DND-41 (cell line): ENCODE measurements around the gene PEX16.
A peak's percentile ranks its signal among the peaks of the same experiment; 100 is the strongest.

Source experiments
- ATAC-seq: fragments of 200-7000 bp; cut with Tn5 transposase; 3 replicates; pipeline ENCODE4 v1.9.1; 2021; ENCODE audit warnings: low read depth; ENCODE audit not compliant: insufficient read depth
- DNase-seq: peaks from one replicate; pipeline ENCODE4 v3.0.0-alpha.2; 2020
- H2AFZ ChIP-seq: 2 replicates; pipeline ENCODE4 v1.6.0; 2012; ENCODE audit warnings: low read depth, low read length
- H3K27ac ChIP-seq: 2 replicates; pipeline ENCODE4 v1.5.1; 2012; ENCODE audit warnings: low read length, inconsistent platforms
- H3K27me3 ChIP-seq: fragments of 200-600 bp; sonication (generic); 2 replicates; pipeline ENCODE4 v1.6.0; 2012; ENCODE audit warnings: low read length, mild to moderate bottlenecking, inconsistent platforms; ENCODE audit not compliant: insufficient read depth, poor library complexity
- H3K36me3 ChIP-seq: 2 replicates; pipeline ENCODE4 v1.5.1; 2012; ENCODE audit warnings: low read length, inconsistent platforms; ENCODE audit not compliant: insufficient read depth
- H3K4me1 ChIP-seq: 2 replicates; pipeline ENCODE4 v1.5.1; 2012; ENCODE audit warnings: mild to moderate bottlenecking, low read length; ENCODE audit not compliant: insufficient read depth
- H3K4me2 ChIP-seq: 2 replicates; pipeline ENCODE4 v1.6.0; 2012; ENCODE audit warnings: mild to moderate bottlenecking, moderate library complexity, low read length, inconsistent platforms; ENCODE audit not compliant: insufficient read depth
- H3K4me3 ChIP-seq, 2 experiments: fragments of 200-600 bp in 1 of 2; shearing (Covaris generic) in 1 of 2; 2 replicates each; pipeline ENCODE4 v1.5.1; 2012 to 2016; ENCODE audit warnings: inconsistent platforms in 2 of 2, low read length in 2 of 2, mild to moderate bottlenecking in 2 of 2, low read depth in 1 of 2, moderate library complexity in 1 of 2
- H3K79me2 ChIP-seq: 2 replicates; pipeline ENCODE4 v1.6.0; 2012; ENCODE audit warnings: low read length, inconsistent platforms; ENCODE audit not compliant: insufficient read depth
- H3K9ac ChIP-seq: 2 replicates; pipeline ENCODE4 v1.6.0; 2012; ENCODE audit warnings: low read depth, mild to moderate bottlenecking, inconsistent platforms, low read length, moderate library complexity
- H3K9me3 ChIP-seq: 2 replicates; pipeline ENCODE4 v1.5.1; 2012; ENCODE audit warnings: low read length, moderate library complexity, mild to moderate bottlenecking, inconsistent platforms; ENCODE audit not compliant: insufficient read depth, severe bottlenecking
- H4K20me1 ChIP-seq: 2 replicates; pipeline ENCODE4 v1.6.0; 2012; ENCODE audit warnings: low read length; ENCODE audit not compliant: insufficient read depth
- EZH2 ChIP-seq: IDR thresholded peaks from 3 replicates; pipeline ENCODE4 v1.6.1; 2012; ENCODE audit warnings: borderline replicate concordance, low read depth, mild to moderate bottlenecking, moderate library complexity, low read length, inconsistent platforms; ENCODE audit not compliant: severe bottlenecking
- TF ChIP-seq, protein P1 (sequence below): IDR thresholded peaks from 2 replicates; pipeline ENCODE4 v1.5.1; 2012; ENCODE audit warnings: borderline replicate concordance, low read length, moderate library complexity, mild to moderate bottlenecking; ENCODE audit not compliant: poor library complexity, severe bottlenecking; ENCODE audit errors: extremely low read depth

PEX16 gene

DNA sequence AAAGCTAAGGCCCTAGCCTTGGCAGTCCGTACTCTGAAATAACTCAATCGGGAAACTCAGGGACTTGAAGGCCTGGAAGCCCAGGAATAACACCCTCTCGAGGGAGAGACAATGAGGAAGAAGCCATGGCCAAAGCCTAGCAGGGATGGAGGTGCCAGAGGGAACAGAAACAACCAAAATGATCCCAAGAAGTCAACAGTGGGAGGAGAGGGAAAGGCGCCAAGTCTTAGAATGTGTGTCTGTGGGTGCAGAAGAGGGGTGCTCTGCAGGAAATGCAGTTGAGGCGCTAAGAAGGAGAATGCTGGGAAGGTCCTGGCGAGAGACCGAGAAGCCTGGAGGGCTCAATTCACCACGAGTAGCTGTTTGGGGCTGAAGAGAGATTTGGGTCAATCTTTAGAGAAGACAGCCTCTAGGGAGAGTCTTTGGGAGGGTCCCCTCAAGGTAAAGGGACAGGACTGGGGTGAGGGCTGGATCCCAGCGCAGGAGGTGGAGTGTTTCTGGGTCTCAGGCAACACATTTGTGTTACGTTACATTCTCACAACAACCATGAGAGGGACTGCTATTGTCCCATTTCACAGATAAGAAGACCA lies 33.0 kb downstream of the PEX16 start:
- TF ChIP-seq, protein P1, sequence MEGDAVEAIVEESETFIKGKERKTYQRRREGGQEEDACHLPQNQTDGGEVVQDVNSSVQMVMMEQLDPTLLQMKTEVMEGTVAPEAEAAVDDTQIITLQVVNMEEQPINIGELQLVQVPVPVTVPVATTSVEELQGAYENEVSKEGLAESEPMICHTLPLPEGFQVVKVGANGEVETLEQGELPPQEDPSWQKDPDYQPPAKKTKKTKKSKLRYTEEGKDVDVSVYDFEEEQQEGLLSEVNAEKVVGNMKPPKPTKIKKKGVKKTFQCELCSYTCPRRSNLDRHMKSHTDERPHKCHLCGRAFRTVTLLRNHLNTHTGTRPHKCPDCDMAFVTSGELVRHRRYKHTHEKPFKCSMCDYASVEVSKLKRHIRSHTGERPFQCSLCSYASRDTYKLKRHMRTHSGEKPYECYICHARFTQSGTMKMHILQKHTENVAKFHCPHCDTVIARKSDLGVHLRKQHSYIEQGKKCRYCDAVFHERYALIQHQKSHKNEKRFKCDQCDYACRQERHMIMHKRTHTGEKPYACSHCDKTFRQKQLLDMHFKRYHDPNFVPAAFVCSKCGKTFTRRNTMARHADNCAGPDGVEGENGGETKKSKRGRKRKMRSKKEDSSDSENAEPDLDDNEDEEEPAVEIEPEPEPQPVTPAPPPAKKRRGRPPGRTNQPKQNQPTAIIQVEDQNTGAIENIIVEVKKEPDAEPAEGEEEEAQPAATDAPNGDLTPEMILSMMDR: no peak
- TF ChIP-seq EZH2: no peak
- peaks cover 13% of the 10 kb centered on the region for H3K4me1 ChIP-seq
- H2AFZ ChIP-seq: no peak overlapping the region
- no peak for DNase-seq
- H3K4me3 ChIP-seq: peak overlapping the region in 1 of 2 experiments; percentile 57; a peak in 2 of 4 replicates
- peaks cover 23% of the 10 kb centered on the region for H3K36me3 ChIP-seq
- H3K27me3 ChIP-seq: no peaks in the 10 kb centered on the region
- no peaks in the 10 kb centered on the region for H3K79me2 ChIP-seq
- peak overlapping the region; percentile 82 for H3K4me2 ChIP-seq
- H3K27ac ChIP-seq: no peak overlapping the region
- H4K20me1 ChIP-seq: peaks cover 27% of the 10 kb centered on the region
- no peak overlapping the region for H3K9ac ChIP-seq
- H3K9me3 ChIP-seq: no peaks in the 10 kb centered on the region
- ATAC-seq: no peak

DNA sequence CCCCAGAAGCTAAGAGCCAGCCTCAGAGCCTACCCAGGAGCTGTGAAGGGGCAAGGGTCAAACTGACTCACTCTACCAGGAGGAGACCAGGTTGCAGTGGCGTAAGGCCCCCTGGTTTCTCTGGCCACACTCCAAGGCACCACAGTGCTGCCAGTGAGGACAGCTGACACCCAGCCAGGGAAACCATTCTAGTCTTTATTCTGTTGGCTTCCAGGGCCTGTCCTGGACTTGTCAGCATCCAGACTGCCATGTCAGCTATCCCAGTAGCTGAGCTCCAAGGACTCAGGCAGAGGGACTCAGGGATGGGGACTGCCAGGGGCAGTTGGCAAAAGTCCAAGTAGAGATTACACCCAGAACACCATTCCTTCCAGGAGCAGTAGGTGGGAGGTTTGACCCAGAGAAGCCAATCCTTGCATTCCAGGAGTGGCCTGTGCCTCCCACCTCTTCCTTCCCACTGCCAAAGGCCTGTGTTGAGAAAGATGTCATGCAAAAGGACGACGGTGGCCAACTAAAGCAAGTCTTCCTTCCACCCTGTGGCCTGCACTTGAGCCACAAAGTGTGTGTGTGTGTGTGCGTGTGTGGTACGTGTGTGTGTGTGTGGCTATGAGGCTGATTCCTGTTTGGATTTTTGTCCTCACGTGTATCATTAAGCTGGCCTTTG lies 35.8 kb downstream of the PEX16 start:
- Histone ChIP-seq H3K4me2 (no peak overlapping the region), H3K4me1 (peaks cover 13% of the 10 kb centered on the region), H3K36me3 (peaks cover 41% of the 10 kb centered on the region), H2AFZ (no peak overlapping the region), H4K20me1 (peaks cover 27% of the 10 kb centered on the region), H3K9ac (no peak overlapping the region), H3K9me3 (no peaks in the 10 kb centered on the region), H3K27ac (no peak overlapping the region), H3K4me3 (no peak overlapping the region), H3K27me3 (no peaks in the 10 kb centered on the region), H3K79me2 (no peaks in the 10 kb centered on the region)
- TF ChIP-seq, protein P1: no peak
- TF ChIP-seq EZH2: no peak
- DNase-seq (no peak), ATAC-seq (no peak)

- no peak overlapping the region for H3K4me2 ChIP-seq
Observed at GRCh38 chr11:45880772-45881570, 36.7 kb downstream of the PEX16 start.

More at GRCh38 chr11:45880772-45881570, 36.7 kb downstream of the PEX16 start:
- ATAC-seq: no peak
- H2AFZ ChIP-seq: no peak overlapping the region
- peaks cover 27% of the 10 kb centered on the region for H4K20me1 ChIP-seq
- H3K79me2 ChIP-seq: no peaks in the 10 kb centered on the region
- no peak overlapping the region for H3K4me3 ChIP-seq
- TF ChIP-seq, protein P1: no peak
- TF ChIP-seq EZH2: no peak
- H3K27ac ChIP-seq: no peak overlapping the region
- no peaks in the 10 kb centered on the region for H3K27me3 ChIP-seq
- DNase-seq: no peak
- H3K9me3 ChIP-seq: no peaks in the 10 kb centered on the region
- peaks cover 43% of the 10 kb centered on the region for H3K36me3 ChIP-seq
- H3K9ac ChIP-seq: no peak overlapping the region
- peaks cover 9% of the 10 kb centered on the region for H3K4me1 ChIP-seq
